Ishikawa (cell line): ENCODE results near the gene ANO6.

Experiments used
- CEBPB ChIP-seq: IDR thresholded peaks from 2 replicates; pipeline ENCODE4 v1.6.1; 2012
- EP300 ChIP-seq: IDR thresholded peaks from 2 replicates; pipeline ENCODE4 v1.6.1; 2012; ENCODE audit warnings: borderline replicate concordance
- NFIC ChIP-seq: IDR thresholded peaks from 2 replicates; pipeline ENCODE4 v1.6.1; 2012
- USF1 ChIP-seq: IDR thresholded peaks from 2 replicates; pipeline ENCODE4 v1.6.1; 2012

GRCh38 chr12:45355730-45356129 is 139.8 kb downstream of the ANO6 start:
- TF ChIP-seq NFIC (no peak), USF1 (no peak), EP300 (no peak), CEBPB (no peak)
